HL-60/S4 treated with phorbol 12-myristate 13-acetate at 8.2 ng/mL for 4 days and 3 days (cell line): ENCODE results near the gene TRIM69.
"Not testable (repeated sequence)": the region's sequence is repeated elsewhere in the genome, so short reads cannot be mapped to it uniquely, and the experiment has no call there.

ENCODE experiments used
- in situ Hi-C: fragments of 300-500 bp; cut with MboI; formaldehyde crosslinking; loops from 2 replicates; pipeline ENCODE4 v1.15.0; 2022; ENCODE audit warnings: low sequenced_read_pairs

TRIM69 gene

DNA sequence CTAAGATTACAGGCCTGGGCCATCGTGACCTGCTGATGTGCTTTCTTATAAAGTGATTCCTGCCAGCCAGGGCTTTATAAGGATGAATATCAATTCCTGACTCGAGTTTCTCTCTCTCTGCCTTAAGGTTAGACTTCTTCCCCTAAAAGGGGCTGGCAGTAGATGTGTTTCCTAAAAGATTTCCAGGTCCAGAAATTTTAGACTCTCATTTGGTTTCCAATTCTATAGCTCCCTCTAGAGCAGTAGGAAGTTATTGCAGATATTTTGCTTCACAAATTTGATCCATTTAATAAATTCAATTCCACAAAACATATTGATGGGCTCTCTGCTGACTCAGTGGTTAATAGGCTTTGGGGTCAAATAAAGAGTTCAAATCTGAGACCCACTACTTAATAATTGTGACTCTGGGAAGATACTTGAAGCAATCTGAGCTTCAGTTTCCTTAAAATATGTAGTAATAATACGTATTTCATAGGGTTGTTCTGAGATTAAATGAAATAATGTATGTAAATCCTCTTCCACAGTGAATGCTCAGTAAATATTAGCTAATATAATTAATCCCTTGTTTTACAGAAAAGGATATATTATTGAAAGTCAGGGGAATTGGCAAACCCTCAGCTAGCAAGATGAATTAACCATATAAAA lies 2.1 kb downstream of the TRIM69 start:
- in situ Hi-C loops: no loop called here

DNA sequence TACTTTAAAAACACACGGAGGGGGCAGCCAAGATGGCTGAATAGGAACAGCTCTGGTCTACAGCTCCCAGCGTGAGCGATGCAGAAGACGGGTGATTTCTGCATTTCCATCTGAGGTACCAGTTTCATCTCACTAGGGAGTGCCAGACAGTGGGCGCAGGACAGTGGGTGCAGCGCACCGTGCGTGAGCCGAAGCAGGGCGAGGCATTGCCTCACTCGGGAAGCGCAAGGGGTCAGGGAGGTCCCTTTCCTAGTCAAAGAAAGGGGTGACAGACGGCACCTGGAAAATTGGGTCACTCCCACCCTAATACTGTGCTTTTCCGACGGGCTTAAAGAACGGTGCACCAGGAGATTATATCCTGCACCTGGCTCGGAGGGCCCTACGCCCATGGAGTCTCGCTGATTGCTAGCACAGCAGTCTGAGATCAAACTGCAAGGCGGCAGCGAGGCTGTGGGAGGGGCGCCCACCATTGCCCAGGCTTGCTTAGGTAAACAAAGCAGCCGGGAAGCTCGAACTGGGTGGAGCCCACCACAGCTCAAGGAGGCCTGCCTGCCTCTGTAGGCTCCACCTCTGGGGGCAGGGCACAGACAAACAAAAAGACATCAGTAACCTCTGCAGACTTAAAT lies 3.0 kb downstream of the TRIM69 start:
- in situ Hi-C loops: not testable (repeated sequence)

DNA sequence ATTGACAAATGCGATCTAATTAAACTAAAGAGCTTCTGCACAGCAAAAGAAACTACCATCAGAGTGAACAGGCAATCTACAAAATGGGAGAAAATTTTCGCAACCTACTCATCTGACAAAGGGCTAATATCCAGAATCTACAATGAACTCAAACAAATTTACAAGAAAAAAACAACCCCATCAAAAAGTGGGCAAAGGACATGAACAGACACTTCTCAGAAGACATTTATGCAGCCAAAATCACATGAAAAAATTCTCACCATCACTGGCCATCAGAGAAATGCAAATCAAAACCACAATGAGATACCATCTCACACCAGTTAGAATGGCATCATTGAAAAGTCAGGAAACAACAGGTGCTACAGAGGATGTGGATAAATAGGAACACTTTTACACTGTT lies 7.1 kb downstream of the TRIM69 start:
- in situ Hi-C loops: not testable (repeated sequence)

DNA sequence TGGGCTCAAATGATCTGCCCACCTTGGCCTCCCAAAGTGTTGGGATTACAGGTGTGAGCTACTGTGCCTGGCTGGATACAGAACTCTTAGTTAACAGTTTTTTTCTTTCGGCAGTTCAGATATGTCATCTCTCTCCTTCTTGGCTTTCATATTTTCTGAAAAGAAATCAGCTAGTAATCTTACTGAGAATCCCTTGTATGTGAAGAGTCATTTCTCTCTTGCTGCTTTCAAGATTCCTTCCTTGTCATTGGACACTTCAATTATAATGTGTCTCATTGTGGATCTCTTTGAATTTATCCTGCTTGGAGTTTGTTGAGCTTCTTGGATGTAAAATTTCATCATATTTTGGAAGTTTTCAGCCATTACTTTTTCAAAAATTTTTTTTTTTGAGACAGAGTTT lies 17.0 kb downstream of the TRIM69 start:
- in situ Hi-C loops: no loop called here

DNA sequence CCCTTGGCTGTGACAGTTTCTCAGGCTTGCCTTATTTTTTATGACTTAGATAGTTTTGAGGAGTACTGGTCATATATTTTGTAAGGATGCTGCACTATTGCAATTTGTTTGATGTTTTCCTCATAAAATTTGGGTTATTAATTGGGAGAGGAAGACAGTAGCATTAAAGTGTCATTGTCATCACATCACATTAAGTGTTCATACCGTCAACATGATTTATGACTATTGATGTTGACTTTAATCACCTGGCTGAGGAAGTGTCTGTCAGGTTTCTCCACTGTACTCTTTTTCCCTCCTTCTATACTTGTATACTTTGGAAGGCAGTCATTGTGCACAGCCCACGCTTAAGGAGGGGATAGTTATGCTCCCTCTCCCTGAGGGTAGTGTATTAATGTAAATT lies 26.9 kb downstream of the TRIM69 start:
- in situ Hi-C loops: no loop called here

DNA sequence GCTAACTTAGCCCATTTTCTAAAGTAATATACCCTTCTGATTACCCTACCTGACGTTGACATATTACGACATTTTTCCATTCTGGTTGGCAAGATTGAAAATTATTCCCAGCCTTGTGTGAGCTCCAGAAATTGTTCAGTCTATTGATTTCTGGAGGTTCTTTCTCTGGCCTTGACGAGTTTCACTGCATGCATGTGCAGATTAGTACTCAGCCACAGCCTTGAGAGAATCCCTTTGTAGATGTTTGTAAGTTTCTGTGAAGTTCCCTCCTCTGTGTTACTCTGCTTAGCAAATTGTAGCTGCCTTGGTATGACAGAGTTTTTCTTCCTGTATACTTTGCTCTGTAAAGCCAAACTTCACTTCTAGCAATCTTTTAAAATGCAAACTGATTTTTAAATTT lies 27.5 kb downstream of the TRIM69 start:
- in situ Hi-C loops: no loop called here

DNA sequence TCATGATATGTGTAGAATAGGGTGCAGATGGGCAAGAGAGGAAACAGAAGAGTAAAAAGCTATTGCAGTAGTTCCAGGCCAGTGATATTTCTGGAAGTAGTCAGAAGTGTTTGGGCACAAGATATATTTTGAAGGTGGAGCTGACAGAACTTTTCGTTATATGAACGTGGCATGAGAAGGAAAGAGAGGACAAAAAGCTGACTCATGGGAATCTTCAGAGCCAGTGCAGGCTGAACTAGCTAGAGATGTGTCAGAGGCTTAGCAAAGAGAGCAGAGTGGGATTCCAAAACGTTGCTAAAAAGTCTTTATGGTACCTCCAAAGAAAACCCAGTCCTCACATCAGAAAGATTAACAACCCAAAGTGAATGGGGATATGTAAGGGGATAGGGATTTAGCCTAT lies 28.7 kb downstream of the TRIM69 start:
- in situ Hi-C loops: no loop called here

DNA sequence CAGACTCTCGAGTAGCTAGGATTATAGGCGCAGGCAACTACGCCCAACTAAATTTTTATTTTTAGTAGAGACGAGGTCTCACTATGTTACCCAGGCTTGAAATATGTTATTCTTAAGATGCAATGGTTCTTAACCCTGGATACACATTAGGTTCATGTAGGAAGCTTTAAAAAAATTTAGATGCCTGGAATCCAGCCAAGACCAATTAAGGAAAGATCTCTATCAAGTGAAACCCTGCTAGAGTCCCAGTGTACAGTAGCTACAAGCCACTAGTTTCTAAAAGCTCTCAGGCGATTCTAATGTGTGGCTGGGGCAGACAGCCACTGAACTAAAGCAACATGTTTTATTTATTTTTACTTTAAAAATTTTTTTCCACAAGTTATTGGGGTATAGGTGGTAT lies 33.2 kb downstream of the TRIM69 start:
- in situ Hi-C loops: no loop called here

DNA sequence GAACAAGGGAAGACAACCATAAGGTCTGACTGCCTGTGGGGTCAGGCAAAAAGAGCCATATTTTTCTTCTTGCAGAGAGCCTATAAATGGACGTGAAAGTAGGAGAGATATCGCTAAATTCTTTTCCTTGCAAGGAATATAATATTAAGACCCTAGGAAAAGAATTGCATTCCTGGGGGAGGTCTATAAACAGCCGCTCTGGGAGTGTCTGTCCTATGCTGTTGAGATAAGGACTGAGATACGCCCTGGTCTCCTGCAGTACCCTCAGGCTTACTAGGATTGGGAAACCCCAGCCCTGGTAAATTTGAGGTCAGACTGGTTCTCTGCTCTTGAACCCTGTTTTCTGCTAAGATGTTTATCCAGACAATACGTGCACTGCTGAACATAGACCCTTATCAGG lies 34.4 kb downstream of the TRIM69 start:
- in situ Hi-C loops: not testable (repeated sequence)

DNA sequence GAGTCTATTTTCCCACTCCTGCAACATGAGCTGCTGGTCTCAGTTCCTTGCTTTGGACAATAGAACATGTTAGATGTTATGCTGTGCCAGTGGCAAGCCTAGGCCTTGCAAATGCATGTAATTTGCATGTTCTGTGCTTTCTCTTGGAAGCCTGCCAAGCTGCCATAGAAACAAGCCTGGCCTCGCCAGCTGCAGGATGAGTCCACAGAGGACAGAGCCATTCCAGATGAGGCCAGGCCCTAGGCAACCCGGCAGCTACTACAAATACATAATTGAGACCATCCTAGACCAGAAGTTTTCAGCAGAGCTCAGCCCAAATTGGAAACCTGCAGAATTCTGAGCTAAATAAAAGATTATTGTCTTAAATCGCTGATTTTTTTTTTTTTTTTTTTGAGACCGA lies 39.6 kb downstream of the TRIM69 start:
- in situ Hi-C loops: no loop called here

DNA sequence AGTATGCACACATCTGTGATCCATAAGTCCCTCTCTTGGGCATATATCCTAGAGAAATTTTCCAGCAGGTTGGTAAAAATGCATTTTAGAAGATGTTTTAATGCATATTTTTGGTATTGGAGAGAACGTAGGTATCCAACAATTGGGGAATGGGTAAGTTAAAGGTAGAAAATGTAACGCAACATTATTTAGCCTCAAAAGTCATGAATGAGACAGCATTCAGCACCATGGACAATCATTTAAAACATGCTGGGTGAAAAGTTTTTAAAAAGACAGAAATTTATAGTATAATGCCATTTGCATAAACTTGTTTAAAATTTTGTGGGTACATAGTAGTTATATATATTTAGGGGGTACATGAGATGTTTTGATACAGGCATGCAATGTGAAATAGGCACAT lies 43.4 kb downstream of the TRIM69 start:
- in situ Hi-C loops: no loop called here

DNA sequence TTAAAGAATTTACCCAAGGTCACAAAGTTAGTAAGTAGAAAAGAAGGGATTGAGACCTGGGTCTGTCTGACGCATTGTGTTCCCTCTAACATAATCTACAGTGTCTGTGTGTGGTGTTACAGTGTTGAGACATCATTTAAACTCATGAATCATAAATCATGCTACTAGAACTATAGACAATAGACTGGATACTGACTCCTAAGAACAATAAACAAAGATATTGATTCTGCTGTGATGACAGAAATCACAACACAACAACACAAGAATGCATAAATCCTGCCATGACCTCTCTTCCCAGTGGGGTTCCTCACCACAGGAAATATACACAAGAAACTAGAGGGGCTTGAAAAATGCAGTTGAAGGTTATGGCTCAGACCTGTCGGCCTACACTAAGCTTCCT lies 44.3 kb downstream of the TRIM69 start:
- in situ Hi-C loops: no loop called here

DNA sequence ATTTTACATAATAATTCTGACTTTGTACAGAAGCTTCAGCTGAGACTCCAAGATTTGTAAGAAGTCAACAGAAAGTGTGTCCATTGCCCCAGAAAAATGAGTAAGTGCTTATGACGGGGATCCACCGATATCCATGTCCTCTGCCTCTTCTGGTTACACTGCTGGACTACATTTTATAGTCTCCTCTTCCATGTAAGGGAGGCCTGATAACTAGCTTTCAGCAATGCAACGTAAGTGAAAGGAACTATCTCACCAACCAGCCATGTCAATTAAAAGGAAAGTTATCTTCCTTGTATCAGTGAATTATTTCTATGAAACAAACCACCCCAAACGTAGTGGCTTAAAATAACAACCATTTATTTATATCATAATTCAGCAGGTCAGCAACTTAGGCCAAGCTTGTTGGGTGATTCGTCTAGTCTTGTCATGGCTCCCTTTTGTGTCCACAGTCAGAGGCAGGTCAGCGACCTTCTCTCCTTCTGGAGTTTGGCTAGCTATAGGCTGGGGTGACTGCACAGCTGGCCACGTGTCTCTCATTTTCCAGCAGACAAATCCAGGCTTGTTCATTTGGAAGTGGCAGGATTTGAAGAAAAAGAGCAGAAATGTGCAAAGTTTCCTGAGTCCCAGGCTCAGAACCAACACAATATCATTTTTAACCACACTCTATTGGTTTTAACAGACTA lies 44.9 kb downstream of the TRIM69 start:
- in situ Hi-C loops: no loop called here

DNA sequence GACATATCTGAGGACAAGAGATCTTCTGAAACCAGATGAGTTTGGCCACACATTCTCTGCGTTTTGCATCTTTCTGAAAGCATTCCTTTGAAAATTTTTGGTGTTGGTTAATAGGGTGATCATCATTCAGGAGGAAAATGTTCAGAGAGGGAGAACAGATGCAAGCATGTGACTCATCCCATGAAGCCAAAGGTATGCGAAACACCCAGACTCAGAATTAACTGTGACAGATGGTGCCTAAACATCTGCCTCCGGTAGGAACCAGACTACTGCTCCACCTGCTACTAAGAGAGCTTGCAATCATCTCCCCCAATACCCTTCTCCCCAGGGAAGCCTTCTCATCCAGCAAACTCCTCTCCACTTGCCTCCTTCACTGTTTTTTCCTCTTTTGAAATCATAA lies 46.2 kb downstream of the TRIM69 start:
- in situ Hi-C loops: no loop called here

DNA sequence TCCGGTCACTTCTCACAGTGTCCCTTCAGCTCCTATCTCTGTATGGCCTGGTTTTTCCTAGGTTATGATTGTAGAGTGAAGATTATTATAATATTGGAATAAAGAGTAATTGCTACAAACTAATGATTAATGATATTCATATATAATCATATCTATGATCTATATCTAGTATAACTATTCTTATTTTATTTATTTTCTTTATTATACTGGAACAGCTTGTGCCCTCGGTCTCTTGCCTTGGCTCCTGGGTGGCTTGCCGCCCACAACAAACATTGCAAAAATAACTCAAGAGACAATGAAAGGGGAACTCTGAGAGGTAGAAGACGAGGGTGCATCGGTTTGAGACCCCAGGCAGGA lies 48.6 kb downstream of the TRIM69 start:
- in situ Hi-C loops: not testable (repeated sequence)

DNA sequence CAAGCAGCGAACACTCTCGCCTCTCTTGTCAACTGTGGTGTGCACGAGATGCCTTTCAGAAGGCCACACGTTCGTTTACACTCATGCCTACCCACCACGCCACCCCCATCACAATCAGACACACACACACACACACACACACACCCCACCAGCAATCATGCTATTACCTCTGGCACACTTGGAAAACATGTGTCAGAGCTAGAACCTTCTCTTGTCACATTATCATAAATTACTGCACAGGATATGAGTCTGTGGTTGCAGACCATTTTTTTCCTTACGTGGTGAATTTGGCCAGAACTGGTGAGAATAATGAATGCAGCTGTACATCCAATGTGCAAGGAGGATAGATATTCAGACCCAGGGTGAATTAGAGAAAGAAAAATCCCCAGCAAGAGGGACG lies 52.4 kb downstream of the TRIM69 start:
- in situ Hi-C loops: no loop called here

DNA sequence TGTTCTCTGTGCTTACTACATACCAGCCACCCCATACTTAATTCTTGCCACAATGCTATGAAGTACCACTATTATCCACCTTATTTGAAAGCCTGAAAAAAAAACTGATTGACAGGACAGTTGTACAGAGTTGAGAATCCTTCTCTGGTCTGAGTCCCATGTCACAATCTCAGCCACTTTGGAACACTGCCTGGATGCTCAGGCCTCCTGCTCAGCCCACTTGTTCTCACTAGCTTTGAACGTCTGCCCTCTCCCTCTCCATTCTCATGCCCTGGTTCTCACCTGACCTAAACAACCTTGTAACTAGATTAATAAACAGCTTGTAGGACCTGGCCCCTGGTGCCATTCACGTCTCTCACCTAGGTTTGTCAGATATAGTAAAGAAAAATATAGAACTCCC lies 53.9 kb downstream of the TRIM69 start:
- in situ Hi-C loops: no loop called here

DNA sequence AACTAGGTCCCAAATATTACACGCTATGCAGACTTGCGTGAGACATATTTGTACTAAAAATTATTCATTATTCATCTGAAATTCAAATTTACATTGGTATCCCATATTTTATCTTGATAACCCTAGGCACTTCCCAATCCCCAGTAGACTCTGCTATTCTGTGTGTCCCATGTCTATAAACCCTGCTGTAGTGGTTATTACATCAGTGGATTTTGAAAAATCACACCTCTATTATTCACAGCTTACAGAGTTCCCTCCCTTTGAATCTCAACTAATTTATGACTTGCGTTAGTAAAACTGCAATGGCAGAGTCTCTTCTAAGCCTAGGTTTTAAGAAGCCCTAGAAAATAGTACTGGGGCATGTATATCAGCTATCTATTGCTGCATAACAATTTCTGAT lies 54.3 kb downstream of the TRIM69 start:
- in situ Hi-C loops: no loop called here

DNA sequence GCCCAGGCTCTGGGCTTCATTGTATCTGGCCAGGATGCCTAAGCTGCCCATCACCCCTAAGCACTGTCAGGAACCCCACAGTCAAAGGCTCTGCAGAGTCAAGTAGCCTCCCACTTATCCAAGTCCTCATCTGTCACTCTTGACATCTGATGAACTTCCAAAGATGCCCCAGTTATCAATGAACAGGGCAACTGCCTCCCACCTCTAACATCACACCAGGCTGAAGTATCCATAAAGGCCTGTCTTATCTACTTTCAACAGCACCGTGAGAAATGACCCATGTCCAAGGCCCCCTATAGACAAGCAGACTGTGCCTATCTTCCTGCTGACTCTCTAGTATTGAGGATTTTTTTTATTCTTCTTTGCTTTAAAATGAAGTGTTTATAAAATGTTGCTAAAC lies 56.4 kb downstream of the TRIM69 start:
- in situ Hi-C loops: no loop called here

DNA sequence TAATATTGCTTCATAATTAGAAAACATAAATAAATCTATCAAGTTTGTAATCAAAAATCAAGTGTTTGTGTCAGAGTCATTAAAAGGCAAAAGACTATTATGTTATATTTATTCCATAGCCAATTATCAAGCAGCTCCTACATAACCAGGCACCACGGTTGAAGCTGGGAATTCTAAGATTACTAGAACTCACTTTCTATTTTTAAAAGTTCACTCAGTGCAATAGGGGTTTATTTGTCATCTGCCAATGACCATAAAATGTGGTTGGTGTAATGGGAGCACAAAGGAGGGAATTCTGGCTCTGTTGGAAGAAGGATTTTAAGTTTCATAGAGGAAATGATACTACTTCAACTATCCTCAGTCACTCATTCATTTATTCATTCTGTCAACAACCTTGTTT lies 57.7 kb downstream of the TRIM69 start:
- in situ Hi-C loops: no loop called here

DNA sequence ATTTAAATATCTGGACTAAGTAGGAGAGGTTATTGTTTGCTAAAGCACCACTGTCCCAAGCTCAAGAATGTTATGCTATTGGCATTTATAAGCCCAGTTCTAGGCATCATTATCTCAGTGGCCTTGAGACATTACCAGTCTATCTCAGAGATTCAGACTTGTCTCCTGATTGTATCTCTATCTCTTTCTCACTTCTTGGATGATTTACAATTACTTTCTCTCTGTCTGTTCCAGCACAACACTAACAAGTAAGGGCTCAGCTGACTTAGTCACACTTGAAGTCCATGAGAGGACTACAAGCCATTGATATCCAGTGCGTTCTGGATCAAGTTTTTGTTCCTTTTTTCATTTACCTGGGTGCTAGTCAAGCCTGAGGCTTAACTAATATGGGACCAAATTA lies 60.2 kb downstream of the TRIM69 start:
- in situ Hi-C loops: no loop called here

DNA sequence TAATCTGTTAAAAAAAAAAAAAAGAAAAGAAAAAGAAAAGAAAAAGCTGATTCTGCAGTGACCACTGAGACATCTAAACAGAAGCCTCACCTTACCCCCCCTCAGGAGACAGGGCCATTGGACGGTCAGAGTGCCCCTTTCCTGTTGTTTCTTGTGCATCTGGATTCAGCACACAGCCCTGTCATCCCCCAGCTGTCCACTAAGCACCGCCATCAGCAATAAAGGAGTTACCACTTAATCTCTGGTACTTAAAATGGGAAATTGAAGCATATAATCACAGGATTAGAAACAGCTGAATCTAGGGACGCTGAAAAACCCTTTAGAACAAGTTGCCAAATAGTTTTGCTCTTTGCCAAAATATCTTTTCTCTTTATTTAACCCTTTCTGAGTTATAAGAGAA lies 62.5 kb downstream of the TRIM69 start:
- in situ Hi-C loops: no loop called here

DNA sequence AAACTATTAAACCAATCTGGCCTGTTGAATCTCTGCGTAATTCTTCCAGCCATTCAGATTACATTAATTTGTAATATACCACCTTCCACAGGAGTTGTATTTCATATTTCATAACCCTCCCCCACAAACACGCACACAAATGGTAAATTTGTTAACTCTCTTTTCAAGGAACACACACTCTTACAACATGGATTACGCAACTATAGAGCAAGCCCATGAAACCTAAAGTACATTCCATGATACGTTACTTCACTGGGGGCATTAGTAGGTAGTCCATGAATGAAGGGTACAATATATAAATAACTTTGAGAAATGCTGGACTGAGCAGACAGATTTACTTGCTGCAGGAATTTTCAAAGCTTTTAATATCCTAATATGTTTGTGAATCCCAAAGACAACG lies 65.0 kb downstream of the TRIM69 start:
- in situ Hi-C loops: no loop called here
